Fibroblast of the aortic adventitia (primary cell): ENCODE results near the gene JARID2. TPM values are rescaled to one million over a fixed set of nuclear protein-coding genes. Genes with fewer than 3 reads are reported as not detected.

Experiments used
- DNase-seq: peaks from one replicate; pipeline ENCODE4 v3.0.0-alpha.2; 2010; ENCODE audit warnings: low read depth
- H3K4me3 ChIP-seq: 2 replicates; pipeline ENCODE4 v1.5.1; 2011; ENCODE audit warnings: low read depth, mild to moderate bottlenecking, control low read depth, low read length, moderate library complexity
- total RNA-seq: library from RNA; depleted of rRNA; stranded (reverse); fragments of >200 nt; gene quantifications from 2 replicates; pipeline ENCODE4 v1.2.3, GENCODE V29; 2012; ENCODE audit warnings: low replicate concordance
- TF ChIP-seq, protein P1 (sequence below): IDR thresholded peaks from 2 replicates; pipeline ENCODE4 v1.5.1; 2011; ENCODE audit warnings: mild to moderate bottlenecking, low read length, control low read depth, inconsistent platforms; ENCODE audit not compliant: insufficient read depth

Gene JARID2
- total RNA-seq, 1 donor: 8.3 TPM

DNA sequence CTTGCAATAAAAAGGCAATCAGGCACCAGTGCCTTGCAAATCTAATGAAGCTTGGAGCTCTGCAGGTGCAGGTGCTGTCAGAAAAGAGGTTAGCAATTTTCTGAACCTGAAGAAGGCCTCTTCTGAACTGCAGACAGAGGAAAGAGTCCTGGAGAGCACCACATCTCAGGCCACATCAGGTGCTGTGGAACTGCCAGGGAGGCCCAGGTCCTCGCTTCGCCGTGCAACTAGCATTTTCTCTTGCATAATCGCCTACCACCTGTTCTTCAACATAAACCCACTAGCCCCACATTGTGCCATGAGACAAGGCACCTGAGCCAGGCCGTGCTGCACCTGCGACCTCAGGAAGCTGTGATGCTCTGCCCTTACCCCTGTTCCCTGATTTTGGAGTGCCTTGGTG is 229.4 kb downstream of the JARID2 start:
- H3K4me3 ChIP-seq: no peak overlapping the region
- TF ChIP-seq, protein P1, sequence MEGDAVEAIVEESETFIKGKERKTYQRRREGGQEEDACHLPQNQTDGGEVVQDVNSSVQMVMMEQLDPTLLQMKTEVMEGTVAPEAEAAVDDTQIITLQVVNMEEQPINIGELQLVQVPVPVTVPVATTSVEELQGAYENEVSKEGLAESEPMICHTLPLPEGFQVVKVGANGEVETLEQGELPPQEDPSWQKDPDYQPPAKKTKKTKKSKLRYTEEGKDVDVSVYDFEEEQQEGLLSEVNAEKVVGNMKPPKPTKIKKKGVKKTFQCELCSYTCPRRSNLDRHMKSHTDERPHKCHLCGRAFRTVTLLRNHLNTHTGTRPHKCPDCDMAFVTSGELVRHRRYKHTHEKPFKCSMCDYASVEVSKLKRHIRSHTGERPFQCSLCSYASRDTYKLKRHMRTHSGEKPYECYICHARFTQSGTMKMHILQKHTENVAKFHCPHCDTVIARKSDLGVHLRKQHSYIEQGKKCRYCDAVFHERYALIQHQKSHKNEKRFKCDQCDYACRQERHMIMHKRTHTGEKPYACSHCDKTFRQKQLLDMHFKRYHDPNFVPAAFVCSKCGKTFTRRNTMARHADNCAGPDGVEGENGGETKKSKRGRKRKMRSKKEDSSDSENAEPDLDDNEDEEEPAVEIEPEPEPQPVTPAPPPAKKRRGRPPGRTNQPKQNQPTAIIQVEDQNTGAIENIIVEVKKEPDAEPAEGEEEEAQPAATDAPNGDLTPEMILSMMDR: no peak
- no peak for DNase-seq

DNA sequence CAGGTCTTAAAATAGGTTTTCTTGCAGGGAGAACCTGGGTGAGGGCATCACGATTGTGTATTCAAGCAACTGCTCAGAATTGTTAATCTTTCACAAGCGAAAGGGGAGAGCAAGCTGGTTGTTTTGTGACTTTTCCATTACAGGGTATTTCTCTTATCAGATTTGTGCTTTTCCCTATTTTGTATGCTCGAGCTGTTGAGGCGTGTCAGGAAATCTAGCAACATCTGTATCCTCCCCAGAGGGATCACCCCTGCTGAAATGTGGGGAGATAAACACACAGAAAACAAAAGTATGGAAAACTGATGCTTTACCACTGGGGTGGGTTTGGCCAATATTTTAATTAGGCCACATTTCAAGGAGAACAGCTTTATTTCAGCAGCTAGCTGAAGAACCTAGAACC is 230.0 kb downstream of the JARID2 start:
- DNase-seq: no peak
- TF ChIP-seq, protein P1: no peak
- no peak overlapping the region for H3K4me3 ChIP-seq

DNA sequence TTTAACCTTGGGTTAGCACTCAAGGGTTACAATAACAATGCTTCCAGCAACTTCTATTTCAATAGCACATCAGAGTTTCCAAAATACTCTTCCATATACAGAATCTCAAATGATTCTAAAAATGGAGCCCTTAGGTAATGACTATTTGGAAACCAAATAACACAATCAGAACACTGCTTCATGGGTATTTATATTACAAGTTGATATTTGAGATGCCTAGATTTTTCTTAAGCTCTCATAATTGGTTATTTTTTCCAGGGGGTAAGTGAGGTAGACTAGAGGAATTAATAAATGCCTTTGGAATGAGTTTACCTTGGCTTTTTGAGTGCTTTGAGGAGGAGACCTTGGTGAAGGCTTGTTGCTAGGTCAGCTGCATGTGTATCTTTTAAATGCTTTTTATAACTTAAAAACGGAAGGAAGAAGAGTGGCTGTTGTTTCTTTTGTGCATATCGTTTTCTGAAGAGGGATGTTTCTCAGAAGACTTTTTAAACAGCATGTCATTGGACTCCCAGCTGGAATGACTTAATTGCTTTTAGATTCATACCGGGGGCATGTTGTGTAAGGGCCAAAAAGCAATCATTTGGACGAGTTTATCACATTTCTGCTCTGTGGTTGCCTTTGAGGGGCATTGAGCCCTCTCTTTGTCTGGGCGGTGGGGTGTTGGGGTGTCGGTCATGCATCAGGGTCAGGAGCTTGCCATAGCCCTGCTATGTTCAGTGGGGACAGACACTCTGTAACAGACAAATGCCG is 230.9 kb downstream of the JARID2 start:
- no peak overlapping the region for H3K4me3 ChIP-seq
- no peak for DNase-seq
- TF ChIP-seq, protein P1: no peak

DNA sequence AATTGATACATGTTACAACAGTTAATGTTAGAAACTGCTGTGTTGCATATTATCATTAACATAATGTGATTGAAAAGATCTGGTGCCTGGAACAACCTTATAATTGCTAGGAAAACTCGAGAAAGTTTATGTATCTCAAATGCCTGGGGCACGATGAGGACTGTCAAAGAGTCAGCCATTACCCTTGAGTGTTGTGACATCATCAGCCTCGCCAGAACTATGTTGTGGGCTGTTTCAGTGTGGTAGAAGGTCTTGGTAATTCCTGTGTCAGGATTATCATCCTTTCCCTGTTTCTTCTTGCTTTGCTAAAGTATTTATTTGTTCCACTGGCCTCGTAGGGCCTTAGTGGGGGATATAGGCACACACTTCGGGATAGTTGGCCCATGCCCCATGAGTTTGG is 231.9 kb downstream of the JARID2 start:
- TF ChIP-seq, protein P1: no peak
- H3K4me3 ChIP-seq: no peak overlapping the region
- DNase-seq: no peak

DNA sequence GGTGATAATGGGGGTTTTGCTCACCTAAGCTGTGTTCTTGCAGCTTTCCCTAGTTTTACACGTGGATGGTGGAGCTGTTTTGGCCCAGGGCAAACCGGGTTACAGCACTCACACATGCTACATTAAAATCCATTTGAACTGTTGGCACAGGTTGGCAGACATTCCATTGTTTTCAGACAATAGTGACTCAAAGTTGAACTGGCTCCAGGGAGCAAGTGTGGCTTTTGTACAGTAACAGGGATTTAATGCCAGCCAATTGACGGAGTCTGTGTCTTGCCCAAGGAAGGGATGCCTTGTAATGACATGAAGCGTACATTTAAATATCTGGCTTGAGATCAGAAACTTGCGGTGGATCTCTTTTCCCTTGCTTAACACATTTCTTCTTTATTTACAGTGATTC is 233.9 kb downstream of the JARID2 start:
- no peak for DNase-seq

DNA sequence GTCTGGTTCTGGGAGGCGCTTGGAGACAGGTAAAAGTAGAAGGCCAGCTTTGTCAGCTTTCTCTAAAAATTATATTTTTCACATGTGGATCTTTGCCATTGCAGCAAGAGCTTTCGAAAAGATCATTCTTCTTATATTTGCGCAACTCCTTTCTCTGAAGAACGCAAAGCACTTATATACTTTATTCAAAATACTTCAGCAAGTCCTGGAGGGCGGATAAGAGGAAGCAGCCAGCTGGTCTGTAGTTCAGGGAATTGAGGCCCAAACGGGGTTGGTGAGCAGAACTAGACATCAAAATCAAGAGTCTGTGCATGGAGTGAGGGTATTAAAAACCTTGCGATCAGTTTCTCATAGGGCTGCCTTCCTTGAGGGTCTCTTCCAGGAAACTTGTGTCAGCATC is 234.7 kb downstream of the JARID2 start:
- no peak for DNase-seq
- H3K4me3 ChIP-seq: no peak overlapping the region
- TF ChIP-seq, protein P1: no peak

More for the DNA sequence above, 233.9 kb downstream of the JARID2 start:
- TF ChIP-seq, protein P1: no peak
- H3K4me3 ChIP-seq: no peak overlapping the region
